HepG2 (cell line): ENCODE data around the gene TAF4B. TPM values are rescaled to one million over a fixed set of nuclear protein-coding genes. Genes with fewer than 3 reads are reported as not detected.

Experiments
- ATAC-seq: fragments of 200-7000 bp; cut with Tn5 transposase; 3 replicates; pipeline ENCODE4 v1.9.1; 2020; ENCODE audit warnings: mild to moderate bottlenecking, moderate library complexity
- BruUV-seq: library from RNA; stranded (reverse); fragments of 400-500 nt; replicated peaks from 2 replicates; lab custom pipeline; 2021; lab: Mats Ljungman, UMichigan
- CTCF ChIA-PET: fragments of 300-600 bp; formaldehyde crosslinking; extraction: SDS; loops from one replicate; lab custom pipeline; 2021; ENCODE audit warnings: low total read pairs, inconsistent platforms, low intra/inter-chr PET ratio; lab: Yijun Ruan, JAX
- POLR2A ChIA-PET: fragments of 350-600 bp; sonication (Branson Sonifier 250); formaldehyde crosslinking; loops from one replicate; lab custom pipeline; 2020; ENCODE audit warnings: antibody characterized with exemption, inconsistent platforms; lab: Yijun Ruan, JAX
- DNase-seq: peaks from one replicate; pipeline ENCODE4 v3.0.0-alpha.2; 2015; ENCODE audit warnings: low spot score
- FAIRE-seq: peaks from 3 replicates; lab custom pipeline; 2011; peaks lifted over from hg19 to GRCh38; lab: Jason Lieb, UNC
- H2AFZ ChIP-seq: one replicate; pipeline ENCODE4 v1.6.1; 2011; ENCODE audit warnings: low read length, inconsistent platforms
- H3K27ac ChIP-seq: fragments of 300-600 bp; 3 replicates; pipeline ENCODE4 v1.8.0; 2011; ENCODE audit warnings: mixed run types, mild to moderate bottlenecking, mixed read lengths, low read length, inconsistent platforms; ENCODE audit not compliant: insufficient read depth; ENCODE audit errors: extremely low read length
- H3K27me3 ChIP-seq, 2 experiments: fragments of 200-600 bp in 1 of 2; 2 replicates in 1 of 2; 3 replicates in 1 of 2; pipeline versions ENCODE4 v1.6.0 to v1.8.0; 2011; ENCODE audit warnings: low read length in 2 of 2, mild to moderate bottlenecking in 2 of 2, moderate library complexity in 2 of 2, inconsistent platforms in 1 of 2; ENCODE audit not compliant: insufficient read depth in 2 of 2, control insufficient read depth in 1 of 2
- H3K36me3 ChIP-seq, 2 experiments: fragments of 200-600 bp in 1 of 2; replicated peaks in 1 of 2; 2 replicates in 1 of 2; 3 replicates in 1 of 2; pipeline versions ENCODE4 v1.5.1 to v1.8.0; 2011; ENCODE audit warnings: low read length in 2 of 2, inconsistent platforms in 1 of 2; ENCODE audit not compliant: insufficient read depth in 2 of 2, control insufficient read depth in 1 of 2
- H3K4me1 ChIP-seq: 2 replicates; pipeline ENCODE4 v1.5.1; 2012; ENCODE audit warnings: low read length, inconsistent platforms; ENCODE audit not compliant: insufficient read depth
- H3K4me2 ChIP-seq: 2 replicates; pipeline ENCODE4 v1.6.0; 2011; ENCODE audit warnings: low read depth, low read length, inconsistent platforms
- H3K4me3 ChIP-seq, 3 experiments: fragments of 200-600 bp in 1 of 3; sonication (generic), shearing (Covaris generic) in 1 of 3; replicated peaks in 1 of 3; 2 replicates each; pipeline ENCODE4 v1.5.1; 2011 to 2016; ENCODE audit warnings: low read length in 3 of 3, inconsistent platforms in 2 of 3, low read depth in 2 of 3, mild to moderate bottlenecking in 2 of 3, control low read depth in 1 of 3, mixed read lengths in 1 of 3; ENCODE audit not compliant: insufficient read depth in 1 of 3
- H3K79me2 ChIP-seq: one replicate; pipeline ENCODE4 v1.6.1; 2011; ENCODE audit warnings: low read length, inconsistent platforms; ENCODE audit not compliant: insufficient read depth
- H3K9ac ChIP-seq: 2 replicates; pipeline ENCODE4 v1.6.0; 2011; ENCODE audit warnings: mild to moderate bottlenecking, low read depth, low read length, inconsistent platforms; ENCODE audit not compliant: insufficient read depth
- H3K9me3 ChIP-seq: 2 replicates; pipeline ENCODE4 v1.5.1; 2012; ENCODE audit warnings: mild to moderate bottlenecking, low read length
- H4K20me1 ChIP-seq: 2 replicates; pipeline ENCODE4 v1.6.0; 2011; ENCODE audit warnings: inconsistent platforms, mild to moderate bottlenecking, low read length, moderate library complexity; ENCODE audit not compliant: insufficient read depth
- RAD21 ChIP-seq: fragments of 450-650 bp; formaldehyde crosslinking; IDR thresholded peaks from 2 replicates; pipeline ENCODE4 v1.5.0; 2020; ENCODE audit warnings: mild to moderate bottlenecking
- SMAD9 ChIP-seq: sonication (generic); formaldehyde crosslinking; IDR thresholded peaks from 2 replicates; pipeline ENCODE4 v1.5.1; 2020; ENCODE audit warnings: mild to moderate bottlenecking, missing genetic modification reagents
- SMC3 ChIP-seq: IDR thresholded peaks from 2 replicates; pipeline ENCODE4 v1.6.1; 2011; ENCODE audit warnings: low read length, improper control_type of control experiment
- STAG1 ChIP-seq: sonication (generic); formaldehyde crosslinking; IDR thresholded peaks from 2 replicates; pipeline ENCODE4 v1.4.0; 2020; ENCODE audit warnings: missing genetic modification reagents
- ZNF230 ChIP-seq: sonication (generic); formaldehyde crosslinking; IDR thresholded peaks from 2 replicates; pipeline ENCODE4 v1.4.0; 2020; ENCODE audit warnings: mild to moderate bottlenecking, missing genetic modification reagents
- WGBS: methylation state at CpG from one replicate; pipeline ENCODE4 v1.1.6; 2017; ENCODE audit warnings: low lambda C conversion rate; 5-methylcytosine and 5-hydroxymethylcytosine counted together
- in situ Hi-C: cut with HindIII; loops from 2 replicates; pipeline ENCODE4 v1.10.0; 2017; ENCODE audit warnings: low pct_unique_long_range_greater_than_20kb; ENCODE audit not compliant: extremely low pct_ligation_motif_present
- intact Hi-C: fragments of 100-400 bp; cut with micrococcal nuclease; formaldehyde crosslinking; loops from one replicate; pipeline ENCODE4 v1.10.0; 2022; ENCODE audit not compliant: unreplicated experiment
- polyA plus RNA-seq, 8 experiments: library from polyadenylated mRNA; depleted of rRNA in 3 of 8; stranded (reverse) in 7 of 8; unstranded in 1 of 8; fragments of >200 nt; fragmentation: Illumina TruSeq in 4 of 8; extraction: Trizol in 4 of 8; gene quantifications; 2 replicates each; pipeline versions ENCODE4 v1.2.1 to v1.2.3, GENCODE V29; 2011 to 2016; ENCODE audit warnings: low read depth in 4 of 8, missing spikeins in 1 of 8, mixed read lengths in 1 of 8; ENCODE audit not compliant: insufficient read depth in 1 of 8
- total RNA-seq, 5 experiments: library from RNA; depleted of rRNA; stranded (reverse); fragments of >200 nt; fragmentation: Illumina TruSeq; extraction: Trizol; gene quantifications; 2 replicates each; pipeline ENCODE4 v1.2.3, GENCODE V29; 2016; ENCODE audit warnings: low read depth in 1 of 5
- TF ChIP-seq, protein P1 (sequence below): sonication (generic); formaldehyde crosslinking; IDR thresholded peaks from 2 replicates; pipeline ENCODE4 v1.4.0; 2020; ENCODE audit warnings: missing genetic modification reagents
- TF ChIP-seq, protein P2 (sequence below): sonication (generic); formaldehyde crosslinking; IDR thresholded peaks from 2 replicates; pipeline ENCODE4 v1.5.0; 2020; ENCODE audit warnings: mild to moderate bottlenecking, missing genetic modification reagents, moderate library complexity

TAF4B gene
- total and polyA plus RNA-seq, 2 of the 13 experiments (the other 11 are each of a cell fraction or from before 2014, with no cell fraction given) = 2.2 to 3.8 TPM

DNA sequence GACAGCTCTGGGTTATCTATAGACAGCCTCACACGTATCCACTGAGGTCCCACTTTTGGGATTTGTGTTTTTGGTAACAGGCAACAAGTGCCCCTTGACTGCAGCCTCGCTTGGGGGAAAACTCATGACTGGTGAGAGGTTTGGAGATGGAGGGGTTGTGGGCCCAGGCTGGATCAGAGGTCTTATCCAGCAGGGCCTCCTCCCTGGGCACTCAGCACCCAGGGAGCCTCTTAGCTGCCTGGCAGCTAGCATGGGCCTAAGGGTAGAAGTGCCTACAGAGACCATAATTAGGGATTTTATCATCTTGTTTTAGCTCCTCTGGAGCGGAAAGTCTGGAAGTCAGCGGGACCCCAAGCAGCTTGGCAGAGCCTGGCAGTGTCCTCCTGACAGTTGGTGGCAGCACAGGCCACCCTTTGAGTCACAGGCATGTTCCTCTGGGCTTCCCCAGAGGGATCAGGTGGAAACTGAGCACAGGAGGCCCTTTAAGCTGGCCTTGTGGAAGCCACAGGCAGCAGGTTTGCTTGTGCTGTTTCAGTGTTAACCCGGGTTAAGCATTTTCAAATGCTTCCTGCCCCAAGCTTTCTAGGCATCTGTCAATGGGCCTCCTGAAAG is 179.1 kb downstream of the TAF4B start:
- WGBS = 5% methylated on average over 2 of the region's 5 CpGs
- H3K9me3 ChIP-seq = no peaks in the 10 kb centered on the region
- FAIRE-seq (no peak), ATAC-seq (peak; percentile 95)
- no peak overlapping the region for H3K9ac ChIP-seq
- H3K4me2 ChIP-seq = no peak overlapping the region
- H3K27me3 ChIP-seq = peaks cover 3 to 38% of the 10 kb centered on the region in 2 experiments; a peak in 3 of 5 replicates
- no peaks in the 10 kb centered on the region for H3K36me3 ChIP-seq
- TF ChIP-seq, protein P1, sequence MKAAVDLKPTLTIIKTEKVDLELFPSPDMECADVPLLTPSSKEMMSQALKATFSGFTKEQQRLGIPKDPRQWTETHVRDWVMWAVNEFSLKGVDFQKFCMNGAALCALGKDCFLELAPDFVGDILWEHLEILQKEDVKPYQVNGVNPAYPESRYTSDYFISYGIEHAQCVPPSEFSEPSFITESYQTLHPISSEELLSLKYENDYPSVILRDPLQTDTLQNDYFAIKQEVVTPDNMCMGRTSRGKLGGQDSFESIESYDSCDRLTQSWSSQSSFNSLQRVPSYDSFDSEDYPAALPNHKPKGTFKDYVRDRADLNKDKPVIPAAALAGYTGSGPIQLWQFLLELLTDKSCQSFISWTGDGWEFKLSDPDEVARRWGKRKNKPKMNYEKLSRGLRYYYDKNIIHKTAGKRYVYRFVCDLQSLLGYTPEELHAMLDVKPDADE = no peak
- TF ChIP-seq RAD21 (CRISPR knock-in tag) (peak; percentile 73), SMC3 (peak; percentile 73), SMAD9 (CRISPR knock-in tag) (no peak), STAG1 (CRISPR knock-in tag) (peak; percentile 89), ZNF230 (CRISPR knock-in tag) (no peak)
- TF ChIP-seq, protein P2, sequence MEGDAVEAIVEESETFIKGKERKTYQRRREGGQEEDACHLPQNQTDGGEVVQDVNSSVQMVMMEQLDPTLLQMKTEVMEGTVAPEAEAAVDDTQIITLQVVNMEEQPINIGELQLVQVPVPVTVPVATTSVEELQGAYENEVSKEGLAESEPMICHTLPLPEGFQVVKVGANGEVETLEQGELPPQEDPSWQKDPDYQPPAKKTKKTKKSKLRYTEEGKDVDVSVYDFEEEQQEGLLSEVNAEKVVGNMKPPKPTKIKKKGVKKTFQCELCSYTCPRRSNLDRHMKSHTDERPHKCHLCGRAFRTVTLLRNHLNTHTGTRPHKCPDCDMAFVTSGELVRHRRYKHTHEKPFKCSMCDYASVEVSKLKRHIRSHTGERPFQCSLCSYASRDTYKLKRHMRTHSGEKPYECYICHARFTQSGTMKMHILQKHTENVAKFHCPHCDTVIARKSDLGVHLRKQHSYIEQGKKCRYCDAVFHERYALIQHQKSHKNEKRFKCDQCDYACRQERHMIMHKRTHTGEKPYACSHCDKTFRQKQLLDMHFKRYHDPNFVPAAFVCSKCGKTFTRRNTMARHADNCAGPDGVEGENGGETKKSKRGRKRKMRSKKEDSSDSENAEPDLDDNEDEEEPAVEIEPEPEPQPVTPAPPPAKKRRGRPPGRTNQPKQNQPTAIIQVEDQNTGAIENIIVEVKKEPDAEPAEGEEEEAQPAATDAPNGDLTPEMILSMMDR (CRISPR knock-in tag) = peak; percentile 80
- TF ChIP-seq, all 625 proteins: peak for 4
- Histone ChIP-seq H3K4me3 (no peak overlapping the region), H3K27ac (no peak overlapping the region), H3K4me1 (no peaks in the 10 kb centered on the region), H4K20me1 (no peaks in the 10 kb centered on the region), H2AFZ (no peak overlapping the region), H3K79me2 (no peaks in the 10 kb centered on the region)
- peak; percentile 30 for DNase-seq
- intact Hi-C loops = loop anchor here (1.0 to 5.0 kb wide), 2 partner anchors 244 to 367 kb away; no protein-coding TSS in a partner anchor
- BruUV-seq = no TSS peak
- CTCF ChIA-PET = interaction anchor here (1.8 kb wide), 1 partner anchor 244 kb away, joined by 12 read pairs; no protein-coding TSS in a partner anchor
- POLR2A ChIA-PET = no interaction called here
- in situ Hi-C loops = loop anchor here (5.0 kb wide), 1 partner anchor 242 kb away; no protein-coding TSS in a partner anchor
